Panc1 (cell line): Measurements from ENCODE around the gene GRK2. TPM values are rescaled to one million over a fixed set of nuclear protein-coding genes. Genes with fewer than 3 reads are reported as not detected.

ENCODE experiments used
- ATAC-seq: fragments of 200-7000 bp; cut with Tn5 transposase; 2 replicates; pipeline ENCODE4 v1.9.1; 2020; ENCODE audit warnings: mild to moderate bottlenecking, moderate library complexity
- BruUV-seq: library from RNA; stranded (reverse); fragments of 400-500 nt; replicated peaks from 2 replicates; lab custom pipeline; 2021; lab: Mats Ljungman, UMichigan
- CTCF ChIA-PET: fragments of 300-600 bp; sonication (Branson Sonifier 250); formaldehyde crosslinking; loops from one replicate; lab custom pipeline; 2022; ENCODE audit warnings: antibody characterized with exemption; lab: Charles Lee
- POLR2A ChIA-PET: fragments of 300-600 bp; sonication (Branson Sonifier 250); formaldehyde crosslinking; loops from one replicate; lab custom pipeline; 2022; ENCODE audit warnings: antibody characterized with exemption; lab: Charles Lee
- DNase-seq: peaks from one replicate; pipeline ENCODE4 v3.0.0-alpha.2; 2010; ENCODE audit warnings: low read depth, low spot score
- H3K27ac ChIP-seq: 2 replicates; pipeline ENCODE4 v1.5.1; 2011; ENCODE audit warnings: mild to moderate bottlenecking, low read length, inconsistent platforms
- H3K27me3 ChIP-seq: fragments of 200-500 bp; sonication (Bioruptor generic); 2 replicates; pipeline ENCODE4 v1.6.0; 2014; ENCODE audit warnings: low read length, inconsistent platforms; ENCODE audit not compliant: control insufficient read depth, insufficient read depth
- H3K36me3 ChIP-seq: fragments of 200-500 bp; sonication (Bioruptor generic); 2 replicates; pipeline ENCODE4 v1.5.1; 2014; ENCODE audit warnings: inconsistent platforms, mild to moderate bottlenecking, low read length, moderate library complexity; ENCODE audit not compliant: control insufficient read depth, insufficient read depth
- H3K4me1 ChIP-seq: 2 replicates; pipeline ENCODE4 v1.5.1; 2011; ENCODE audit warnings: inconsistent platforms, mild to moderate bottlenecking, low read length, moderate library complexity; ENCODE audit not compliant: control insufficient read depth, insufficient read depth
- H3K4me3 ChIP-seq, 2 experiments: 2 replicates each; pipeline ENCODE4 v1.5.1; 2011 to 2012; ENCODE audit warnings: low read depth in 2 of 2, low read length in 2 of 2, mild to moderate bottlenecking in 2 of 2, inconsistent platforms in 1 of 2, moderate library complexity in 1 of 2
- H3K9me3 ChIP-seq: fragments of 200-500 bp; sonication (Bioruptor generic); 2 replicates; pipeline ENCODE4 v1.5.1; 2014; ENCODE audit warnings: low read depth, mild to moderate bottlenecking, inconsistent platforms, low read length, moderate library complexity; ENCODE audit not compliant: control insufficient read depth, insufficient read depth
- POLR2AphosphoS5 ChIP-seq: IDR thresholded peaks from 2 replicates; pipeline ENCODE4 v1.6.1; 2012; ENCODE audit warnings: mild to moderate bottlenecking, low read depth, low read length, moderate library complexity
- REST ChIP-seq, 2 experiments: IDR thresholded peaks; 2 replicates each; pipeline ENCODE4 v1.6.1; 2011 to 2012; ENCODE audit warnings: low read depth in 2 of 2, control low read depth in 1 of 2, low read length in 1 of 2, mild to moderate bottlenecking in 1 of 2, moderate library complexity in 1 of 2; ENCODE audit not compliant: insufficient read depth in 1 of 2
- SIN3A ChIP-seq: IDR thresholded peaks from 2 replicates; pipeline ENCODE4 v1.6.1; 2012; ENCODE audit warnings: low read depth, mild to moderate bottlenecking, low read length, moderate library complexity, borderline replicate concordance; ENCODE audit not compliant: insufficient read depth
- TCF7L2 ChIP-seq: IDR thresholded peaks from 2 replicates; pipeline ENCODE4 v1.6.1; 2011; ENCODE audit warnings: mild to moderate bottlenecking, low read depth, low read length, inconsistent platforms
- in situ Hi-C: cut with HindIII; loops from 2 replicates; pipeline ENCODE4 v1.10.0; 2016; ENCODE audit warnings: low sequenced_read_pairs, low pct_unique_long_range_greater_than_20kb
- intact Hi-C: fragments of 100-400 bp; cut with micrococcal nuclease; formaldehyde crosslinking; loops from one replicate; pipeline ENCODE4 v1.10.0; 2022; ENCODE audit not compliant: unreplicated experiment
- total RNA-seq: library from RNA; stranded (reverse); gene quantifications from one replicate; pipeline ENCODE4 v1.2.1, GENCODE V29; 2021; ENCODE audit not compliant: unreplicated experiment
- TF ChIP-seq, protein P1 (sequence below): fragments of 450-650 bp; IDR thresholded peaks from 2 replicates; pipeline ENCODE4 v1.5.1; 2017; ENCODE audit warnings: mild to moderate bottlenecking

Gene GRK2
- total RNA-seq, 1 experiment from 2014 or later: 103 TPM

DNA sequence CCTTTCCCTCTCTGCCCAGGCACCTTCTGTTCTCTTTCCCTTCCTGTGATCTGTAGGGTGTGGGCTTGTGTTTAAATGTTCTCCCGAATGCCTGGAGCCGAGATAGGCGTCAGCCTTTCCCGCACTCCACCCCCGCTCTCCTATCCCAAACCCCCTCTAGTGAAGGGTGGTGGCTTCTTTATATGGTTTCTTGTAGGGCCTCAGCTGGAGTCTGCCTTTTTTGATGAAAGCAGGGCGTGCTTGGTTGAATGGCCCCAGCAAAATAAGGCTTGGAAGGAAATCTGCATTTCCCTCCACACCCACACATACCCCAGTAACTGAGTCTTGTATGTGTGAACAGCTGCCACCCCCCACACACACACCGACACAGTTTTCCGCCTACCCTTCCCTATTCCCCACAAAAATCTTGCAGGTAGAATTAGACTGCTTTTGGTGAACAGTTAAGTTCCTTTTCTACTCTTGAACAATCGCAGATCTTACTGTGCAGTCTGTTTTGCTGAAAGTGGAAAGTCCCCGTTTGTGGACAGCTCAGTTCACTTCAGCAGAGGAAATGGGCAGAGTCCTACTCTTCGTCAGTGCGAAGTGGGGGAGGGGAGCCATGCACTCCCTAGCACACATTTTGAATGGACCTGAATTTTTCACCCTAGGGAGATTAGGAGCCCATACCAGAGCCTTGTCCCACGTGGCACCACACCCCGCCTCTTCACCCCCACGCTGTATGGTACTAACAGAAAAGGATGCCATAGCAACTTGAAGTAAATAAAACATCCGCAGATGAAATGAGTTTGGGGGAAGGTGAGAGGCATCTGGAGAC is 25.5 kb upstream of the GRK2 start:
- H3K4me3 ChIP-seq: peak overlapping the region; percentile 76 to 98
- H3K27me3 ChIP-seq: no peaks in the 10 kb centered on the region
- peaks cover 18% of the 10 kb centered on the region for H3K36me3 ChIP-seq
- peak; percentile 32 for ATAC-seq
- no peak for DNase-seq
- H3K9me3 ChIP-seq: no peaks in the 10 kb centered on the region
- in situ Hi-C loops (no loop called here), intact Hi-C loops (no loop called here)
- CTCF ChIA-PET: interaction anchor here (0.9 kb wide), 1 partner anchor 21 kb away, joined by 4 read pairs; no protein-coding TSS in a partner anchor
- TF ChIP-seq TCF7L2 (no peak), POLR2AphosphoS5 (no peak), REST (IDR thresholded peaks at IDR 0.05; ENCODE audit: insufficient read depth in 1 of 2, low read depth in 2 of 2, low read length in 1 of 2) (no peak), SIN3A (no peak)
- TF ChIP-seq, protein P1, sequence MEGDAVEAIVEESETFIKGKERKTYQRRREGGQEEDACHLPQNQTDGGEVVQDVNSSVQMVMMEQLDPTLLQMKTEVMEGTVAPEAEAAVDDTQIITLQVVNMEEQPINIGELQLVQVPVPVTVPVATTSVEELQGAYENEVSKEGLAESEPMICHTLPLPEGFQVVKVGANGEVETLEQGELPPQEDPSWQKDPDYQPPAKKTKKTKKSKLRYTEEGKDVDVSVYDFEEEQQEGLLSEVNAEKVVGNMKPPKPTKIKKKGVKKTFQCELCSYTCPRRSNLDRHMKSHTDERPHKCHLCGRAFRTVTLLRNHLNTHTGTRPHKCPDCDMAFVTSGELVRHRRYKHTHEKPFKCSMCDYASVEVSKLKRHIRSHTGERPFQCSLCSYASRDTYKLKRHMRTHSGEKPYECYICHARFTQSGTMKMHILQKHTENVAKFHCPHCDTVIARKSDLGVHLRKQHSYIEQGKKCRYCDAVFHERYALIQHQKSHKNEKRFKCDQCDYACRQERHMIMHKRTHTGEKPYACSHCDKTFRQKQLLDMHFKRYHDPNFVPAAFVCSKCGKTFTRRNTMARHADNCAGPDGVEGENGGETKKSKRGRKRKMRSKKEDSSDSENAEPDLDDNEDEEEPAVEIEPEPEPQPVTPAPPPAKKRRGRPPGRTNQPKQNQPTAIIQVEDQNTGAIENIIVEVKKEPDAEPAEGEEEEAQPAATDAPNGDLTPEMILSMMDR: no peak
- H3K4me1 ChIP-seq: peaks cover 33% of the 10 kb centered on the region
- POLR2A ChIA-PET: interaction anchor here (0.5 to 1.2 kb wide), 4 partner anchors 13 to 193 kb away, joined by 3 to 12 read pairs (median 4); no protein-coding TSS in a partner anchor
- peak overlapping the region; percentile 95 for H3K27ac ChIP-seq
- BruUV-seq: TSS peak; percentile 54

GRCh38 chr11:67242548-67242947 is 23.7 kb upstream of the GRK2 start:
- ChIA-PET CTCF (no interaction called here), POLR2A (interaction anchor here (0.5 kb wide), 1 partner anchor 101 kb away, joined by 14 read pairs; no protein-coding TSS in a partner anchor)
- DNase-seq (no peak), ATAC-seq (no peak)
- H3K4me3 ChIP-seq: no peak overlapping the region
- TF ChIP-seq POLR2AphosphoS5 (no peak), SIN3A (no peak), TCF7L2 (no peak), REST (IDR thresholded peaks at IDR 0.05; ENCODE audit: insufficient read depth in 1 of 2, low read depth in 2 of 2, low read length in 1 of 2) (no peak)
- TF ChIP-seq, protein P1: no peak
- H3K27ac ChIP-seq: no peak overlapping the region
- H3K27me3 ChIP-seq: no peaks in the 10 kb centered on the region
- intact Hi-C loops: no loop called here
- BruUV-seq: no TSS peak
- peaks cover 29% of the 10 kb centered on the region for H3K36me3 ChIP-seq
- in situ Hi-C loops: no loop called here
- no peaks in the 10 kb centered on the region for H3K9me3 ChIP-seq
- H3K4me1 ChIP-seq: peaks cover 33% of the 10 kb centered on the region
